NB4 (cell line): ENCODE measurements around the gene GPR108.
"Not testable (repeated sequence)": the region's sequence is repeated elsewhere in the genome, so short reads cannot be mapped to it uniquely, and the experiment has no call there.

Experiments used
- DNase-seq: peaks from one replicate; pipeline ENCODE4 v3.0.0; 2010; ENCODE audit warnings: low read depth
- H3K4me3 ChIP-seq: one replicate; pipeline ENCODE4 v1.5.1; 2011; ENCODE audit warnings: mild to moderate bottlenecking, low read depth, low read length, moderate library complexity
- MAX ChIP-seq: IDR thresholded peaks from 2 replicates; pipeline ENCODE4 v1.6.1; 2011; ENCODE audit warnings: low read depth, low read length
- MYC ChIP-seq: IDR thresholded peaks from 2 replicates; pipeline ENCODE4 v1.6.1; 2011; ENCODE audit warnings: low read depth, low read length
- POLR2A ChIP-seq: IDR thresholded peaks from 2 replicates; pipeline ENCODE4 v1.6.1; 2011; ENCODE audit warnings: mild to moderate bottlenecking; ENCODE audit not compliant: insufficient read length; ENCODE audit errors: extremely low read depth
- TF ChIP-seq, protein P1 (sequence below): IDR thresholded peaks from one replicate; pipeline ENCODE4 v1.5.1; 2012; ENCODE audit warnings: low read depth, low read length

GPR108 gene

GRCh38 chr19:6711078-6711361 lies 26.4 kb downstream of the GPR108 start:
- no peak for DNase-seq
- TF ChIP-seq, protein P1, sequence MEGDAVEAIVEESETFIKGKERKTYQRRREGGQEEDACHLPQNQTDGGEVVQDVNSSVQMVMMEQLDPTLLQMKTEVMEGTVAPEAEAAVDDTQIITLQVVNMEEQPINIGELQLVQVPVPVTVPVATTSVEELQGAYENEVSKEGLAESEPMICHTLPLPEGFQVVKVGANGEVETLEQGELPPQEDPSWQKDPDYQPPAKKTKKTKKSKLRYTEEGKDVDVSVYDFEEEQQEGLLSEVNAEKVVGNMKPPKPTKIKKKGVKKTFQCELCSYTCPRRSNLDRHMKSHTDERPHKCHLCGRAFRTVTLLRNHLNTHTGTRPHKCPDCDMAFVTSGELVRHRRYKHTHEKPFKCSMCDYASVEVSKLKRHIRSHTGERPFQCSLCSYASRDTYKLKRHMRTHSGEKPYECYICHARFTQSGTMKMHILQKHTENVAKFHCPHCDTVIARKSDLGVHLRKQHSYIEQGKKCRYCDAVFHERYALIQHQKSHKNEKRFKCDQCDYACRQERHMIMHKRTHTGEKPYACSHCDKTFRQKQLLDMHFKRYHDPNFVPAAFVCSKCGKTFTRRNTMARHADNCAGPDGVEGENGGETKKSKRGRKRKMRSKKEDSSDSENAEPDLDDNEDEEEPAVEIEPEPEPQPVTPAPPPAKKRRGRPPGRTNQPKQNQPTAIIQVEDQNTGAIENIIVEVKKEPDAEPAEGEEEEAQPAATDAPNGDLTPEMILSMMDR, result no peak
- TF ChIP-seq MAX, result no peak
- no peak for TF ChIP-seq MYC
- no peak for TF ChIP-seq POLR2A
- no peak overlapping the region for H3K4me3 ChIP-seq

DNA sequence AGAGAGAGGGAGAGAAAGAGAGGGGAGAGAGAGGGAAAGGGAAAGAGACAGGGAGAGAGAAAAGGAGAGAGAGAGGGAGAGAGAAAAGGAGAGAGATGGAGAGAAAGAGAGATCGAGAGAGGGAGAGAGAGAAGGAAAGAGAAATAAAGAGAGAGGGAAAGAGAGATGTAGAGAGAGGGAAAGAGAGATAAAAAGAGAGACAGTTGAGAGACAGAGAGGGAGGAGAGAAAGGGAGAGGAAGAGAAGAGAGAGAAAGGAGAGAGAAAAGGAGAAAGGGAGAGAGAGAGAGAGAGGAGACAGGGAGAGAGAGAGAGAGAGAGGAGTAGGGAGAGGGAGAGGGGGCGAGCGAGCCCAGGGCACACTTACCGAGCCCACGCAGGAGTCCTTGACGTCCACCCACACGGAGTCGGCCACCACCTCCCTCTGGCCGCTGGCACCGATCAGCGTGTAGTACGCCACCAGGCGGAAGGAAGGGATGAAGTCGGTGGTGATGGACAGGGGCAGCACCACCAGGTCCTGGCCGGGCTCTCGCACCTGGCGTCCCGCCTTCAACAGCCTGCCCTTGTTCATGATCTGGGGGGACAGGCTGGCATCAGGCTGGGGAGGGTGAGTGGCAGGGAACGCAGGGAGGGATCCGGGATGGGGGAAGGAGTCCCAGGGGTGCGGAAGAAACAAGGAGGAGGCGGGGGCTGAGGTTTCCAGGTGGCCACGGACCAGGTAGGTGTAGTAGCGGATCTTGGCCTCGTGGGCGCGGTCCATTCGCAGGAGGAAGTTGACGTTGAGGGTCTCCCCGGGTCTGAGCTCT lies 26.9 kb downstream of the GPR108 start:
- TF ChIP-seq MYC (no peak), MAX (no peak), POLR2A (no peak)
- TF ChIP-seq, protein P1, result no peak
- no peak overlapping the region for H3K4me3 ChIP-seq
- DNase-seq, result no peak

DNA sequence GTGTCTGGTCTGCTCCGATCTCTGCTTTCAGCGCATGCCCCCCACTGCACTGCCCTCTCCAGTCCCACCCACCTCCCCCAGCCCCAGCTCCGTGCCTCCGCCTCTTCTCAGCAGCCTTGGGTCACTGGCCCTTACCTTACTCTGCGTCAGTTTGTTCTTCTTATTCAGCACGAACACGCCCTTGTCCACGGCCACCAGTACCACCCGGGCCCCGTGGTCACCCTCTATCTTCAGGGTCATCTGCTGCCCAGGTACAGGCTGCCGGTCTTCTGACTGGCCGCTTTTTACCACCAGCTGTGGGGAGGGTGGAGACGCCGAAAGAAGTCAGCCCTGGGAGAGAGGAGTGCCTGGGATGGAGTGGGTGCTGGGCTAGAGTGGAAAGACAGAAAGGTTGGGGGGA lies 27.8 kb downstream of the GPR108 start:
- no peak for DNase-seq
- TF ChIP-seq MYC, result no peak
- TF ChIP-seq, protein P1, result no peak
- TF ChIP-seq MAX, result no peak
- no peak for TF ChIP-seq POLR2A
- no peak overlapping the region for H3K4me3 ChIP-seq

DNA sequence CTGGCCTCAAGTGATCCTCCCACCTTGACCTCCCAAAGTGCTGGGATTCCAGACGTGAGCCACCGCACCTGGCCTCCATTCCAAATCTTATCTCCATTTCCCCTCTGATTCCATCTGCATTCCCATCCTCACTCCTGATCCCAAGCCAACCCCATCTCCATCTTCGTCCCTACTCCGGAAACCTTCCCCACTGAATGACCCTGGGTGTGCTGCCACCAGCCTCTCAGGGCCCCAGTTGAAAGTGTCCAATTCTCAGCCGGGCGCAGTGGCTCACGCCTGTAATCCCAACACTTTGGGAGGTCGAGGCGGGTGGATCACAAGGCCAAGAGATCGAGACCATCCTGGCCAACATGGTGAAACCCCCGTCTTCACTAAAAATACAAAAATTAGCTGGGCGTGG lies 28.5 kb downstream of the GPR108 start:
- not testable (repeated sequence) for H3K4me3 ChIP-seq, DNase-seq

- TF ChIP-seq POLR2A (no peak), MYC (no peak), MAX (no peak)
- TF ChIP-seq, protein P1, result no peak
- H3K4me3 ChIP-seq, result no peak overlapping the region
- no peak for DNase-seq
Measured at GRCh38 chr19:6708346-6708745, 29.0 kb downstream of the GPR108 start.

- H3K4me3 ChIP-seq, result no peak overlapping the region
- TF ChIP-seq MYC (no peak), MAX (no peak), POLR2A (no peak)
- TF ChIP-seq, protein P1, result no peak
- DNase-seq, result no peak
Measured at GRCh38 chr19:6707658-6708018, 29.7 kb downstream of the GPR108 start.
